ENCODE data around the gene HNRNPH3.
"Not testable (repeated sequence)": the region's sequence is repeated elsewhere in the genome, so short reads cannot be mapped to it uniquely, and the experiment has no call there.

The HNRNPH3 gene, protein sequence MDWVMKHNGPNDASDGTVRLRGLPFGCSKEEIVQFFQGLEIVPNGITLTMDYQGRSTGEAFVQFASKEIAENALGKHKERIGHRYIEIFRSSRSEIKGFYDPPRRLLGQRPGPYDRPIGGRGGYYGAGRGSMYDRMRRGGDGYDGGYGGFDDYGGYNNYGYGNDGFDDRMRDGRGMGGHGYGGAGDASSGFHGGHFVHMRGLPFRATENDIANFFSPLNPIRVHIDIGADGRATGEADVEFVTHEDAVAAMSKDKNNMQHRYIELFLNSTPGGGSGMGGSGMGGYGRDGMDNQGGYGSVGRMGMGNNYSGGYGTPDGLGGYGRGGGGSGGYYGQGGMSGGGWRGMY

DNA sequence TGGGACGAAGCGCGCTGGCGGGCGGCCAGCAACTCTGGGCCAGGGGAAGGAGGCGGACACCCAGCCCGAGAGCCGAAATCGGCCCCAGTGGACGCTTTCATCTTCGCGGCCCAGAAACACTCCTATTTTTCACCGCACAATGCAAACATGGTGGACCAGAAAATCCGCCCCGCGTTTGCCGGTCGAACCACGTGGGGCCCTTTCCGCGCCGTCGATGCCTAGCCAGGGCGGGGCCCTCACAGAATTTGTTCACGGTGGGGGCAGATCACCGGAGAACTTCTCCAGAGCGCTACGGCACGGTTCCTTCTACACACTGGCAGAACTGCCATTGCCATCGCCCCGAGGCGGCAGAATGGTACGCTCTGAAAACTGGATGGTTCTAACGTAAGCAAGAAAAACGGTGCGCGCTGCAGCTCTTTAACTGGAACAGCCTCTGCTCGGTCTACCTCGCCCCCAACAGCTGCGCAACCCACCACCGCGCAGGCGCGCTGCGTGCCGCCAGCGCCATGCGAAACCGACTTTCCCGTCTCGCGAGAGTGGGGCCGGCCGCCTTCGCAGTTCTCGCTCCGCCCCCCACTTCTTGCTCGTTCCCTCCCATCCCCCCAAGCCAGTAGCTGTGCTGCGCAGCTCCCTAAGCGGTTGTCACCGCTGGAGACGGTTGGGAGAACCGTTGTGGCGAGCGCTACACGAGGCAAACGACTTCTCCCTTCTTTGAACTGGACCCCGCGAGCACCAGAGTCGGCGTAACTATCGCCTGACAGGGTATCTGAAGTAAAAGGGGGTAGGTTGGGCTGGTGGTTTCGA lies at the start of gene HNRNPH3:
TSS of gene HNRNPH3 (plus strand) at position 610 of the 804 bp plus-strand sequence. CDS start 5,158 bp downstream, outside the sequence.
- DNase-seq: peak; percentile 97

DNA sequence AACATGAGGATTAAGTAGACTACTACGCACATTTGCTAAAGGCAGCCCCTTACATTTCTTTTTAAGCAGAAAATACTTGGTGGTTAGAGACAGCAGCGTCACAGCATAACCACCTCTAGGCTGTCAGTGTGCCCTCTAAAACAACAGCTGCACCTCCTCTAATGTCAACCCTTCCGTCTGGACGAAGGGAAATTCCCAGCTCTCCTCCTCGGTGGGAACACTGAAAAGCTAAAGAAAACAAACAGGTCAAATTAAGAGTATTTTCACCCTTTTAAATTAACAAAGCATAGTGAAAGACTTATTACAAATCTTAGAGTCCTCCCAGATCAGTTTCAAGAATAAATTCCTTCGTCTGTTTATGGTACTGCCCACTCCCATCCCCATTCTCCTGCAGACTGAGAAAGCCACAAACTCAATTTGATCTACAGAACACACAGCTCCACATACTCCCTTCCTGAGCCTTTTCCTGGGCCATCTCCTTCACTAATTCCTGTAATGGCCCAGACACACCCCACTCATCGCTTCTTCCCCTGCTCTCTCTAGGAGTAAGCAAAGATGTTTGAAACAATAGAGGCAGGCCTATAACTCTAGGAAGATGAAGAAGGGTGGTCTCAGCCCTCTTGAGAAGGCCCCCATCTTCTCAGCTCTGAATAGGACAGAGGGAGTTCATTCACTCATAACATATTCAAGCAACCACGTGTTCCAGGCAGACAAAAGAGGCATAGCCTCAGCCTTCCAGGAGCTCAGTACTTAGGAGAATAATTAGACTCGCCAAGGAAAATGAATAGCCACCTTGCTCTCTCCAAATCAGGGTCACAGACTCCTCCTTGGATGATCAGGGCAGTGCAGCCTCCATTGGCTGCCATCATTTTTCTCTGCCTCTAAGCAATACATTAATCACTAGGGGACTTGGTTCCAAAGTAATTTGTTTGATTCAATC lies 47.5 kb upstream of the HNRNPH3 start:
- no peak for DNase-seq

DNA sequence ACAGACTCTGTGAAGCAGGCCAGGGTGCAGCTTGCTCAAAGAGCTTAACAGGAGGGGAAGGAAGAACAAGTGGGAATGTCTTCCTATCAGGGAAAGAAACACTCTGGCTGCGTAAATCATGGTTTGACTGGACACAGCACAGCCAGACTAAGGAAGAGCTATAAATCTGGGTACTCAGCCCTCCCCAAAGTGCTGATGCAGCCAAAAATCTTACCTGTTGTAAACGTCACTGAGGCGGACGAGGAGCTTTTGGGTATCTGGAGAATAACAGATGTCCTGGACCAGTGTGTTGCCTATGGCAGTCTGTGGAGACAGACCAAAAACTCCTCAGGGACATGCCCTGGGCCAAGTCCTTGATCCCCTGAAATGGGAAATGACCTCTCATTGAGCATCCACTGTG lies 43.1 kb upstream of the HNRNPH3 start:
- no peak for DNase-seq

DNA sequence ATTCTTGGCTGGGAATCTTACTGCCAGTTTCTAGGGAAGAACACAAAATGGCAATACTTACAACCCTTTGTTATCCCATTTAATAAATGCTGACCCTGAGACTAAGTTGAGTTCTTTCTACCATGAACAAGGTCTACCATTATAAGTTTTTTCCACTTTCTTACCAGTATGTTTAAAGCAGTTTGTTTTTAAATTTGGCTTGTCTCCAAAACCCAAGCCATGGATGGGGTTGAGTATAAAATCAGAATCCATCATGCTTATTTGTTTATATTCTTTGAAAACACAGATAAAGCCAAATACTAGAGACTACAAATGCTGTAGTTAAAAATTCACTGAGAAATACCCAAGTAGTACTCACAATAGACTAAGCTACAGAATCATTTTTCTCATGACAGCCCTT lies 41.1 kb upstream of the HNRNPH3 start:
- no peak for DNase-seq

DNA sequence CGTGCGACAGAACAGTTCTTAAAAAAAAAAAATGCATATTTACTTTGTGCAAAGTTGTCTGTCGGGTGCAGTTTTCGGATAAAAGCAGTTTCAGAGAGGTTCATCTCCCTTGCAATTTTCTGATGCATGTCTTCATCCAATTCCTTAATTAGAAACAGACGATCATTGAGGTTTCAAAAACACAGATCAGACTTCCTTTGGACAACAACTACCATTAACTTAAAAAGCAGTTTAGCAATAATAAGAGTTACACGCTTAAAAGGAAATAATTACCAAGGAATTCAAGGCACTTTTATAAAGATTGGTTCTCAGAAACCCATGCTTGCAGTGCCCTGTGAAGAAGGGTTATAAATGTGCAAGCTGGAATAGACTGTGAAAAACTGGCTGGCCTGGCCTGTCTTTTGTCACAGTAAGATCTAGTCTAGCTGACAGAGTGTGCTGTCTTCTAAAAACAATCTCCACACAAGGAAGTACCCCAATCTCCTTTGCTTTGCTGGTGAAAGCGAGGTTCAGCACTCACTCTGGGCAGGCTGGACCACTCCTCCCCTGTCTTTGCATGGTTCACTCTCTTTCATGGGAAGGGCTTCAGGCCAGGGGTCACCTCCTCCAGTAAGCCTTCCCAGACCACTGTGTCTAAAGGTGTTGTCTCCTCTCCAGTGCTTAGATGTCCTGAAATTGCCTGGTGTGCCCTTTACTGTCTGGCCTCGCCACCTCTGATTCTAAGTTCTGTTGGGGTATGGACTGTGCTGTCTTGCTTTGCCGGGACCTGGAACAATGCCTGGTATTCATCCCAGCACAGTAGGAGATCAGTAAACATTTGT lies 34.8 kb upstream of the HNRNPH3 start:
- DNase-seq: no peak

DNA sequence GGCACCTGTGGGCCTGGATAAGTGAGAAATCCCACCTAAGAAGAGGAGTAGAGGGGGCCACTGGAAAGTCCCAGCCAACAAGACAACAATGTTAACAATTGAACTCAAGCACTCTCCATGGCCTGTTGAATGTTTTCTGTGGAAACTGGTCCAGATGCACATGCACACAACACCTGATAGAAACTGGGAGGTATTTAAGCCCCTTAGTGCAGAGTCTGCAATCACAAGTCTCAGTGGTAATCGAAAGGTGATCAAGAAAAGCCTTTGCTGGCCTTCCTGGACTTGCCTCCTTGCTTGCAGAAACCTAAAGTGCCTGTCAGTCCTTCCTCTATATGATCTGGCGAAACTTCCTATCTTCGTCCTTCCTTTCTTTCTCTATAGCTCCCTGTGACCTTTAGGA lies 30.6 kb upstream of the HNRNPH3 start:
- no peak for DNase-seq

DNA sequence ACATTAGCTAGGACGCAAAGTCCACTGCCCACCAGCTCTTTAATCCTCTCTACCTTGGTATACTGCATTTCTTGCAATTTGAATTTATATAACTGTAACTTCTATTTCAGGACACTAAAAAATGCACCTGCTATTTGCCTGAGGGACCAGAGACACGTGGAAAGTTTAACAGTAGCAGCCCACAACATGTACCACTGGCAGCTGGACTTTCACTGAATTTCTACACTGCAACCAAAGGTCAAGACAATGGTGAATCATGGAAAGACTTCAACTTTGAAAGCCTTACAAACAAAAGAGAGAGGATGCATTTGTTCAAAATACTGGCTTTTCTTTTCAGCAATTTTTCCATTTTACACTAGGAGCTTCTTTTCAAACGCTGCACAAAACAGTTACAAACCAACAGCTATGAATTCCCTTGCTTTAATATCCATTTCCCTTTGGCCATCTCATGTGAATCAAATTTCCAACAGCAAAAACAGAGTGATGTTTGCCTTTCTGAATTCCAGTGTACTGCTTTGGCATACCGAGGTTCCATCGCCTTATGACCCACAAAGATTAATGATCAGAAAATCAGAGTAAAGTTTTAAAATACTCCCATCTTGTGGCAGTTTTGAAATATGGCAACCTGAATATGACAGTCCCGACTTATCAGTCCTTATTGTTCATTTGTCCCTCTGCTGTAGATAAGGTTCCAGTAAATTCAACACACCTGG lies 29.9 kb upstream of the HNRNPH3 start:
- no peak for DNase-seq

DNA sequence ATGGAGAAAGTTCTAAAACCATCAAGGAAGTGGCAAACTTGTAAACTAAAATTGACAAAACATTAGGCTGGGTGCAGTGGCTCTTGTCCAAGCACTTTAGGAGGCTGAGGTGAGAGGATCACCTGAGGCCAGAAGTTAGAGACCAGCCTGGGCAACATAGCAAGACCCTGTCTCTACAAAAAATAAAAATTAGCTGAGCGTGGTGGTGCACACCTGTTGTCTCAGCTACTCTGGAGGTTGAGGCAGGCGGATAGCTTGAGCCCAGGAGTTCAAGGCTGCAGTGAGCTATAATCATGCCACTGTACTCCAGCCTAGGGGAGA lies 29.4 kb upstream of the HNRNPH3 start:
- DNase-seq: no peak

DNA sequence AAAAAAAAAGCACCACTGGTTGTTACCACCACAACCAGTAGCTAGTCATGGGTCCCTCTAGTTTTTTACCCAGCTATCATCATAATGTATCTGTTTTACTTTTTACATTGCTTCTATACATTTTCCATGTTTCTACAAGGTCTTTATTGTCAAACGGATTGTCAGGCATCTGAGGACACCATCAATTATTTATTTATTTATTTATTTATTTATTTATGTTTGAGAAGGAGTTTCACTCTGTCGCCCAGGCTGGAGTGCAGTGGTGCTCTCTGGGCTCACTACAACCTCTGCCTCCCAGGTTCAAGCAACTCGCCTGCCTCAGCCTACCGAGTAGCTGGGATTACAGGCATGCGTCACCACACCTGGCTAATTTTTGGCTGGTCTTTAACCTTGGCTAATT lies 29.0 kb upstream of the HNRNPH3 start:
- no peak for DNase-seq

DNA sequence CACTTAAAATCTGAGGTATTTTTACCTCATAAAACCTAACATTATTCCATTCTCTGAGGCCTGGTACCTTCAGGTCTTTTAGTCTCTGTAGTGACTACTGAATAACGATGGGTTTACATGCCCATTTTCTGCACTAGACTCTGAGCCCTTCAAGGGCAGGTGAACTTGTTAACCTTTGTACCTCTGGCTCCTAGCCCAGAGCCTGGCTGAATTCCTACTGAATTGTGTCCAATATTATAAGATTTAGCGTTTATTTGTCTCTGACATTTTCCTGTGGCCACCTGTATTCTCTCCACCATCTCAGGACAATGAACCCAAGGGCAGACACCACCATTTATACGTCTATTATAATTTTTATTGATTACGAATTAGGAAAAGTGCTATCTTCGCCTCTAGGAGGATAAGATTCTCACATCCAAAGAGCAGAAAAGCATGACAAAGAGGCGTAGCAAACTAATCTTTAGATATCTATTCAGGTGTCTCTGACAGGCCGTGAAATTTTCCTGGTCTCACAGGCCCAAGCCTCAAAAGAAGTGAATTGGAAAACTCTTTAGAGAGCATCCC lies 27.9 kb upstream of the HNRNPH3 start:
- DNase-seq: no peak

DNA sequence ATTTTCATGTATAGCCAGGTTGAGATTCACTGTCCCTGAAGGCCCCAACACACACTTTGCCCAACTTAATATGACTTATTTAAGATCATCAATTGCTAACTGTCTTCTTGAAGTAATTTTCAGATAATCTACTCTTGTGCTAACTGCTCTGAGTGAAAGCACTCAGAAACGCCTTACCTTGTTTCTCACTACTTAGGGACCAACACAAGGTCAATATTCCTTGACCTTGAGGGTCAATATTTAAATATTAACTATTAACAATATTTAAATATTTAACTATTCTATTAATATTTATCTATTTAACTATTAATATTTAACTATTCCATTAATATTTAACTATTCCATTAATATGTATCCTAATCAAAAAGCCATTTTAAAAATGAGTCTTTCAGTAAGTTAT lies 26.0 kb upstream of the HNRNPH3 start:
- no peak for DNase-seq

DNA sequence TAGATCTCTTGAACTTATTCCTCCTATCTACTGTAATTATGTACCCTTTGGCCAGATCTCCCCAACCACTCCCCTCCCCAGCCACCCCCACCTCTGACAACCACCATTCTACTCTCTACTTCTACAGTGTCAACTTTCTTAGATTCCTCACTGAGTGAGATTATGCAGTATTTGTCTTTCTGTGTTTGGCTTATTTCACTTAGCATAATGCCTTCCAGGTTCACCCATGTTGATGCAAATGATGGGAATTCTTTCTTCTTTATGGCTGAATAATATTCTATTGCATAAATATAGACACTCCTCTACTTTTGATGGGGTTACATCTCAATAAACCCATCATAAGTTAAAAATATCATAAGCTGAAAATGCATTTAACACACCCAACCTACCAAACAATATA lies 21.3 kb upstream of the HNRNPH3 start:
- no peak for DNase-seq

DNA sequence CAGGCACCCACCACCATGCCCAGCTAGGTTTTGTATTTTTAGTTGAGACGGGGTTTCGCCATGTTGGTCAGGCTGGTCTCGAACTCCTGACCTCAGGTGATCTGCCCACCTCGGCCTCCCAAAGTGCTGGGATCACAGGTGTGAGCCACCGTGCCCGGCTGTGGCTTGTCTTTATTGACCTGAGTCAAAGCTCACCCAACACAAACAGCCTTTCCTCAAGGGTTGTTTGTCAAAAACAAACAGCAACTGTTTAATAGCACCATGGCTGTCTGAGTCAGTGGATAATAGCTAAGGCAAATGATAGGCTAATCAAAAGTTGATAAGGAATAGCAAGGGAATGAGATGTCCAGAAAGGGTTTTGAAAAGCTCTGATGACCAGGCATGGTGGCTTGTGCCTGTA lies 16.9 kb upstream of the HNRNPH3 start:
- not testable (repeated sequence) for DNase-seq

DNA sequence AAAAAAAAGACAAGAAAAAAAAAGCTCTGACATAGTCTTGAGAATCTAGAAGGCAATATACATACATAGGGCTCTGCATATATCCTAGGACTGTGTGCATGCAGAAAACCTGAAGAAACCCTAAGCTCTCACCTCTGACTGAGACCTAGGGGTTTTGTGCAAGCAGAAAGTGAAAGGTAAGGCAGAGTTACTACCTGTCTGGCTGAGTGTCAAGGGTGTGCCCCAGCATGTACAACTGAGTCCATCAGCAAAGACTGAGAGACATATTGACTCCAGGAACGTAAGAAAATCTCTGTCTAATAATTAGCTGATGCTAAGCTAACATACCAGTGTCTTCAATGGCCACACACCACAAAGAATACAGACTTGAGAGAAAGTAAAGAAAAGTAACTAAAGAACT lies 16.3 kb upstream of the HNRNPH3 start:
- no peak for DNase-seq

DNA sequence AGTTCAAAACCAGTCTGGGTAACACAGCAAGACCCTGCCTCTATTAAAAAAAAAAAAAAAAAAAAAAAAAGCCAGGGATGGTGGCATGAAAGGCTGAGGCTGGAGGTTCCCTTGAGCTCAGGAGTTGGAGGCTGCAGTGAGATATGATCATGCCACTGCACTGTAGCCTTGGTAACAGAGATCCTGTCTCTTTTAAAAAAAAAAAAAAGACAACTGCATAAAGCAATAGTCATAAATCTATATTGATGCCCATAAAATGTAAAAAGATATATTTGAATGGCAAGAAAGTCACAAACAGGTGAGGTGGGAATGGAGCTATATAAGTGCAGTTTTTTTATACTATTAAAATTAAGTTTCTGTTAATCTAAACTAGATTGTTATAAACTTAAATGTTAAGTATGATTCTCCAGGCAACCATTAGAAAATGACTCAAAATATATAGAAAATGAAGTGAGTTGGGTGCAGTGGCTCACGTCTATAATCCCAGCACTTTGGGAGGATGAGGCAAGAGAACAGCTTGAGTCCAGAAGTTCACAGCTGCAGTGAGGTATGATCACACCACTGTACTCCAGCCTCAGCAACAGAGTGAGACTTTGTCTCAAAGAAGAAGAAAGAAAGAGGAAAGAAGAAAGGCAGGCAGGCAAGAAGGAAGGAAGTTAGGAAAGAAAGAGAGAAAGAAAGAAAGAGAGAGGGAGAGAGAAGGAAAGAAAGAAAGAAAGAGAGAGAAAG lies 13.4 kb upstream of the HNRNPH3 start:
- DNase-seq: no peak

DNA sequence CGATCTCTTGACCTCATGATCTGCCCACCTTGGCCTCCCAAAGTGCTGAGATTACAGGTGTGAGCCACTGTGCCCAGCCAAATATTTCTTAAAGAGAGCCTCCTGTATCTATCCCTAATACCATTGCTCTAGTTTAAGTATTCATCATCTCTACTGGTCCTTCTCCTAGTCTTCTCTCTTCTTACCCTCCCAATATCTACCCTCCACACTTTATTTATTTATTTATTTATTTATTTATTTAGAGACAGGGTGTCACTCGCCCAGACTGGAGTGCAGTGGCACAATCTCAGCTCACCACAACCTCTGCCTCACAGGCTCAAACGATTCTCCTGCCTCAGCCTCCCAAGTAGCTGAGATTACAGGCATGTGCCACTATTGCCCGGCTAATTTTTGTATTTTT lies 7.5 kb upstream of the HNRNPH3 start:
- DNase-seq: not testable (repeated sequence)

DNA sequence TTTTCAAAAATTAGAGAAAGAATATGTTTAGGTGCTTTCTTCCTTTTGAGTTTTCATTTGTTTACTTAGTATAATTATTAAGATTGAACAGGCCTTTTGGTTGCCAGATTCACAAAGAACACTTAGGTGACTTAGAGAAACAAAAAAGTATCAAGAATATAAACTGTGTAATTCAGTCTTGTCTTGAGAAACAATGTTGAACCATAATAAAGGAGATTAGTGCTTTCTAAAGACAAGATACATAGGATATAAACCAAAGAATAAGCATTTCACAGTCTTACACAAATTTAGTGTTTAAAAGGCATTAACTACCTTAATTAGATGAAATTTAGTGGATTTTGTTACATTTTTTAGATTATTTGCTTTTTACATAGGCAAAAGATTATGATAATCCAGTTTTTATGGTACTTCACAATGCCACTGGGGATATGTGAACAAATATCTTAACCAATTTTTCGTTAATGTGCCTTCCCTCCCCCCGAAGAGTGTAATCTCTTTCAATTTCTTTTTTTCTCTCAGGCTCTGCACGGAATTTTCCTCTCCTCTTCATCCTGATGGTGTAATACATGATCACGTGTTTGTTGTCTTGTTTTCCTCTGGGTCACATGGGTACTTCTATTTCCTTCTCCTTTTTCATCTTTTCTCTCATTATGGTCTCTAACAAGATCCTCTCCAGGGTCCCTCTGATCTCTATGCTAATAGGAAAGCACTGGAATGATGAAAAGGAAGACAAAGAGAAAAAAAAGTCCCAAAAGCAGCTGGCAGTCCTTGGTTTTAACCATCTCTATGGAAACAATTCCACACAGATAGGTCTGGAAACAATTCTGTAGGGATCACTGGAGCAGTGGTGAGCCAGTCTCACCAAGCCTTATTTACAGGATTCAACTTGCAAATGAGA lies 3.7 kb upstream of the HNRNPH3 start:
- no peak for DNase-seq

DNA sequence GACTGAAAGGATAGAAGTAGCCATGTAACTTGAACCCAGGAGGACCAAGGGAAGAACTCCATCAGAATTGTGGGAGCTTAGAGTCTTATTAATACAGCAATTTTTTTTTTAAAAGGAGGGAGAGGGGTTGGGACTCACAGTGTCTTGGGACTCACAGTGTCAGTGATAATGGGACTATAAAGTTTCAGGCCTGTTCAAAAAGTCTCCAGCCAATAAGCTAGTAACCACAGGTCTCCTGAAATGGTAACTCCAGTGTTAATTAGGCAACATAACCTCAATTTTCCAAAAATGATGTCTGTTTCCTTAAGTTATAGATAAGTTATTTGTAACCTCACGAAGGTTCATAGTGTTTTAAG lies 2.4 kb upstream of the HNRNPH3 start:
- DNase-seq: no peak

DNA sequence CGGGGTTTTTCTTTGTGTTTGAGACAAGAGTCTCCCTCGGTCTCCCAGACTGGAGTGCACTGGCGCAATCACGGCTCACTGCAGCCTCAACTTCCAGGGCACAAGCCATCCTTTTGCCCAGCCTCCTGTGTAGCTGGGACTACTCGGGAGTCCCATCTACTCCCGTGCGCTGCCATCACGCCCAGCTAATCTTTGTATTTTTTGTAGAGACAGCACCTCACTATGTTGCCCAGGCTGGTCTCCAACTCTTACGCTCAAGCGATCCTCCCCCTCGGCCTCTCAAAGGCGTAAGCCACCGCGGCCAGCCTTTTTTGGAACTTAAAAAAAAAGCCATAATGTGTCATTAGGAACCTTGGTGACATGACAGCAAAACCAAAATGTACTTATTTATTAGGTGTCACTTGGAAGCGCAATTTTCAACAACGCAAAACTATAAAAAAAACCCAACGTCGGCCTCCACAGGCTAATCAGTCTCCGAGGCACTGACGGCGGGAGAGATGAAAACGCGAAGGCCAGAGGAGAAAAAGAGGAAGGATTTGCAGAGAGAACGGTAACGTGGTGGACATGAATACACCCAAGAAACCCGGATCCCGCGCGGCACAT lies 911 bp upstream of the HNRNPH3 start:
- DNase-seq: no peak
